Lower lobe of right lung (tissue), 2 donors: ENCODE measurements around the gene AQP1. TPM values are rescaled to one million over a fixed set of nuclear protein-coding genes. Genes with fewer than 3 reads are reported as not detected.

ENCODE experiments used
- ATAC-seq, 2 donors: fragments of 200-7000 bp; cut with Tn5 transposase; one replicate each; pipeline ENCODE4 v1.9.1; 2020 to 2022; ENCODE audit warnings: mild to moderate bottlenecking in 2 of 2, moderate library complexity in 2 of 2
- DNase-seq: peaks from one replicate; pipeline ENCODE4 v3.0.0-alpha.2; 2020
- H3K27ac ChIP-seq: fragments of 200-600 bp; one replicate; pipeline ENCODE4 v1.8.0; 2022
- H3K27me3 ChIP-seq: fragments of 200-600 bp; one replicate; pipeline ENCODE4 v1.8.0; 2022; ENCODE audit warnings: low read depth
- H3K36me3 ChIP-seq: fragments of 200-600 bp; one replicate; pipeline ENCODE4 v1.8.0; 2022; ENCODE audit warnings: mild to moderate bottlenecking
- H3K4me1 ChIP-seq: fragments of 200-600 bp; one replicate; pipeline ENCODE4 v1.8.0; 2022
- H3K4me3 ChIP-seq: fragments of 200-600 bp; one replicate; pipeline ENCODE4 v1.8.0; 2022; ENCODE audit warnings: mild to moderate bottlenecking
- H3K9me3 ChIP-seq: fragments of 200-600 bp; one replicate; pipeline ENCODE4 v1.8.0; 2022
- intact Hi-C: fragments of 100-400 bp; cut with DNase I; formaldehyde crosslinking; loops from one replicate; pipeline ENCODE4 v1.11.0; 2022
- total RNA-seq: library from RNA; stranded (reverse); fragmentation: NEBNext Ultra II Directional; extraction: Animal tissue kit (Norgen Biotek cat#: 25700); gene quantifications from one replicate; pipeline ENCODE4 v1.2.1, GENCODE V29; 2021
- TF ChIP-seq, protein P1 (sequence below): fragments of 200-600 bp; IDR thresholded peaks from one replicate; pipeline ENCODE4 v1.8.0; 2022; ENCODE audit warnings: antibody characterized with exemption, mild to moderate bottlenecking
- donor health status: DM: no; HTN: yes; CAD: no; lungs with severe emphysema.

AQP1 gene
- total RNA-seq, 1 donor from 2014 or later: 826 TPM

DNA sequence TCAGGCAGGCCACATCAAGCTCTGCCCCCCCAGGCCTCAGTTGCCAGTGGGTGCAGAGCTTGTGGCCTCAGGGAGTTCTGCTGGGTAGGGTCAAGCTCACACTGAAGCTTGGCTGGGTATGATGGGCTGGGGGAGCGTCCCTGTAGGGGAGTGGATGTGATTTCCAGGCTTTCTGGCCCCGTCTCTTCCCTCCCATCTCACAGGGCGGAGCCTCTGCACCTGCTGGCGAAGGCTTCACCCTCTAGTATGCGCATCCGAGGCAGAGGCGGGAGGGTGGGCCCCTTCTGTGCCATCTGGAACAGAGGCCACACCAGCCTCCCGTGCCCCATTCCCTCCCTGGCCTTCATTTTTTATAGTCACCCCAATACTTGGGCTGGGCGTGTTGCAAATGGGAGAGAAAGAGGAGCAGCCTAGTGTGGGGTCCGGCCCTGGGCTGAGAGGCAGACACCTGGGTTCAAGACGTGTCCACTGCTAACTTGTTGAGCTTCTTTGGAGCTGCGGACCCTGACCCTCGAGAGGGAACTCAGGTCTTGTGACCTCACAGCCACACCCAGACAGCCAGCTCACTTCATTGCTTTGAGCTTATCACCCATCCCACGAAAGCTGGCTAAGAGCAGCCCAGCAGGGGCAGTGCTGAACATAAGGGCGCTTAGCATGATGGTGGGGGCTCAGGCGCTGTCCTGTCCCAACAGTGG, 2.3 kb downstream of the AQP1 start:
- ATAC-seq: peak in 1 of 2 donors; percentile 24
- H3K4me1 ChIP-seq: peaks cover 43% of the 10 kb centered on the region

DNA sequence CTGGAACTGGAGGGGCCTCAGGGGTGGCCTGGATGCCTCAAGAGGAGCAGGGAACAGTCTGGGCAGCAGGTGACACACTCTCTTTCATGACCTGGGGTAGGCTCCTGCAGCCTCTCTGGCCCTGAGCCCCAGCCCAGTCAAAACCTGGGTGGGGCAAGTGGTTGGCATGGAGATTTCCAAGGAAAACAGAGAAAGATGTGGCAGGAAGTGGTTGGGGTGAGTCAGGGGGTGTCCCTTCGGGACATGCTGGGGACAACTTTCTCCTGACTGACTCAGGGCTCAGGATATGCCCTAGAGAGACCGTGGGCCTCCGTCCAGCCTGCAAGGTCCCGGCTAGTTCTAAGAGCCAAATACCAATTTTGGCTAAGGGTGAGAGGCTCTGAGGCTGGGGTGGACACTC, 2.9 kb downstream of the AQP1 start:
- Histone ChIP-seq H3K4me3 (peak overlapping the region; percentile 70), H3K36me3 (peaks cover 5% of the 10 kb centered on the region), H3K4me1 (peaks cover 45% of the 10 kb centered on the region), H3K9me3 (no peaks in the 10 kb centered on the region), H3K27me3 (no peaks in the 10 kb centered on the region), H3K27ac (peak overlapping the region; percentile 83)
- TF ChIP-seq, protein P1, sequence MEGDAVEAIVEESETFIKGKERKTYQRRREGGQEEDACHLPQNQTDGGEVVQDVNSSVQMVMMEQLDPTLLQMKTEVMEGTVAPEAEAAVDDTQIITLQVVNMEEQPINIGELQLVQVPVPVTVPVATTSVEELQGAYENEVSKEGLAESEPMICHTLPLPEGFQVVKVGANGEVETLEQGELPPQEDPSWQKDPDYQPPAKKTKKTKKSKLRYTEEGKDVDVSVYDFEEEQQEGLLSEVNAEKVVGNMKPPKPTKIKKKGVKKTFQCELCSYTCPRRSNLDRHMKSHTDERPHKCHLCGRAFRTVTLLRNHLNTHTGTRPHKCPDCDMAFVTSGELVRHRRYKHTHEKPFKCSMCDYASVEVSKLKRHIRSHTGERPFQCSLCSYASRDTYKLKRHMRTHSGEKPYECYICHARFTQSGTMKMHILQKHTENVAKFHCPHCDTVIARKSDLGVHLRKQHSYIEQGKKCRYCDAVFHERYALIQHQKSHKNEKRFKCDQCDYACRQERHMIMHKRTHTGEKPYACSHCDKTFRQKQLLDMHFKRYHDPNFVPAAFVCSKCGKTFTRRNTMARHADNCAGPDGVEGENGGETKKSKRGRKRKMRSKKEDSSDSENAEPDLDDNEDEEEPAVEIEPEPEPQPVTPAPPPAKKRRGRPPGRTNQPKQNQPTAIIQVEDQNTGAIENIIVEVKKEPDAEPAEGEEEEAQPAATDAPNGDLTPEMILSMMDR: no peak
- DNase-seq: no peak
- intact Hi-C loops: no loop called here
- ATAC-seq: peak; percentile 3 to 27

More for the DNA sequence above, 2.3 kb downstream of the AQP1 start:
- intact Hi-C loops: no loop called here
- Histone ChIP-seq H3K27ac (peak overlapping the region; percentile 83), H3K9me3 (no peaks in the 10 kb centered on the region), H3K36me3 (peaks cover 5% of the 10 kb centered on the region), H3K4me3 (peak overlapping the region; percentile 70), H3K27me3 (no peaks in the 10 kb centered on the region)
- DNase-seq: no peak
- TF ChIP-seq, protein P1: no peak

DNA sequence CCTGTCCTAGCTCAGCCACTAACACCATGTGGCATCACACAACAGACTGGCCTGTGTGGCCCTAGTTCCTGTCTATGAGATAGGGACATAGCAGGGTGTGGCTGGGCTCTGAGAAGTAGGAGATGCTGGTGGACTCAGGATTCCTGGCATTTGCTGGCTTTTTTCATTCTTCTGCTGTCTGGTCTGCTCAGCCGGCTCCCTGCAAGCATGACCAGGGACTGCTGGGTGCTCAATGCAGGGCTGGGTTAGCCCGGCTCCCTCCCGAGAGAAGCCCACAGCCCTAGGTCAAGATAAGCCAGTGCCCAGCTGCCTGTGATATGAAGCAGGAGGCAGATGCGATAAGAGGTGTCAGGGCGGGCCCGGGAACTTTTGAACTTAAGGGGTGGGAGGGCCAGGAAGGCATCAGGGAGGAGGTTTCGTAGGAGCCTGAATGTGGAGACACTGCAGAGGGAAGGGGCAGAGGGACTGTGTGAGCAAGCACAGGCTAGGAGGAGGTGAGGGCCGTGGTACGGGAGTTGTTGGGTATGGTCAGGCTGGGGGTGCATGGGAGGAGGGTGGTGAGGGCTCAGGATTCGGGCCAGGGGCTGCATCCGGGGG, 3.5 kb downstream of the AQP1 start:
- intact Hi-C loops: no loop called here
- DNase-seq: peak; percentile 28
- Histone ChIP-seq H3K4me3 (peak overlapping the region; percentile 70), H3K9me3 (no peaks in the 10 kb centered on the region), H3K27me3 (no peaks in the 10 kb centered on the region), H3K4me1 (peaks cover 45% of the 10 kb centered on the region), H3K27ac (peak overlapping the region; percentile 83), H3K36me3 (peaks cover 10% of the 10 kb centered on the region)
- no peak for ATAC-seq
- TF ChIP-seq, protein P1: no peak

DNA sequence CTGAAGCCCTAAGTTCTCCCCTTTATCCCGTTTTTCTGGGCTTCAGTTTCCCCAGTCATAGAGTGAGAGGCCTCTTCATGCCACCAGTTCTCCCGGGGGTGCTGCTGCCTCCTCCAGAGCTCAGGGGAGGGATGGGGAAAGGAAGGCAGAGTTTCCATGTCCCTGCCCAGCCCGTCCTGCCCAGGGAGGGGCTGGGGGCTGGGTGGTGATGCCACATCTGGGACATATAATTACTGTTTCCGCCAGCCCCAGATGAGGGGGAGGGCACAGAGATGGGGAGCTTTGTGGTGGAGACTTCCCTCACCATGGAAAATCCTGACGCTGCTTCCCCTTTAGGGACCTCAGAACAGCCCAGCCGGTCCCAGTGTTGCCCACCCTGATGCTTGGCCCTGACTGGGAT, 4.1 kb downstream of the AQP1 start:
- Histone ChIP-seq H3K4me3 (peak overlapping the region; percentile 70), H3K27me3 (no peaks in the 10 kb centered on the region), H3K36me3 (peaks cover 16% of the 10 kb centered on the region), H3K4me1 (peaks cover 45% of the 10 kb centered on the region), H3K27ac (peak overlapping the region; percentile 83), H3K9me3 (no peaks in the 10 kb centered on the region)
- ATAC-seq (no peak), DNase-seq (peak; percentile 23)
- intact Hi-C loops: no loop called here
- TF ChIP-seq, protein P1: no peak

DNA sequence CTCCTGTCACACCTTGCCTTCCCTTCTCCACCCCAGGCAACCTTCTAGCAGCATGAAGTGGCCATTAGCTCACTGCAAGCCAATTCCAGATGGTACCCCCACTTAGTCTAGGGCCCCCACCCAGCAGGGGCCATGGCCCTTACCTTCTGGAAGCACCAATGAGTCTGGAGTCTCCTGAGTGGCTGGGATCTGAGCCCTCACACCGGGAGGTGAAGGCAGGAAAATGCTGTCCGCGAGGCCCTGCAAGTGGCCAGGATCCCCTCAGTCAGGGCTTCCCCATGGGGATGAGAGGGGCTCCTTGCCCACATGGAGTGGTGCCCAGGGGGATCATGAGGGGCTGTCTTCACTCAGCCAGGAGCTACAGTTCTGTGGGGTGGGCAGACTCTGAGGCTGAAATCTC, 4.6 kb downstream of the AQP1 start:
- peaks cover 45% of the 10 kb centered on the region for H3K4me1 ChIP-seq
- ATAC-seq: no peak
- TF ChIP-seq, protein P1: no peak
- H3K4me3 ChIP-seq: peak overlapping the region; percentile 70
- H3K27ac ChIP-seq: peak overlapping the region; percentile 83
- H3K9me3 ChIP-seq: no peaks in the 10 kb centered on the region
- intact Hi-C loops: no loop called here
- peaks cover 21% of the 10 kb centered on the region for H3K36me3 ChIP-seq
- no peaks in the 10 kb centered on the region for H3K27me3 ChIP-seq
- no peak for DNase-seq
